K562 (cell line): ENCODE measurements around the gene B3GALNT1. TPM values are rescaled to one million over a fixed set of nuclear protein-coding genes. Genes with fewer than 3 reads are reported as not detected.

Experiments
- ATAC-seq: fragments of 200-7000 bp; cut with Tn5 transposase; 3 replicates; pipeline ENCODE4 v1.9.1; 2020; ENCODE audit warnings: moderate library complexity
- BruUV-seq: library from RNA; stranded (reverse); fragments of 400-500 nt; replicated peaks from 2 replicates; lab custom pipeline; 2021; lab: Mats Ljungman, UMichigan
- CTCF ChIA-PET: fragments of 300-600 bp; formaldehyde crosslinking; extraction: SDS; loops from one replicate; lab custom pipeline; 2021; ENCODE audit warnings: low intra/inter-chr PET ratio; lab: Yijun Ruan, JAX
- POLR2A ChIA-PET: fragments of 300-600, 350-650 bp; sonication (Branson Sonifier 250); formaldehyde crosslinking; extraction: SDS; loops from one replicate; lab custom pipeline; 2021; ENCODE audit warnings: antibody characterized with exemption, inconsistent platforms; lab: Yijun Ruan, JAX
- DNase-seq, 4 experiments: peaks; one replicate each; pipeline versions ENCODE4 v3.0.0 to v3.0.0-alpha.2; 2011 to 2018; ENCODE audit warnings: low spot score in 3 of 4, mixed read lengths in 3 of 4; ENCODE audit errors: extremely low read depth in 1 of 4
- FAIRE-seq: peaks from 2 replicates; lab custom pipeline; 2011; peaks lifted over from hg19 to GRCh38; lab: Jason Lieb, UNC
- H2AFZ ChIP-seq: 2 replicates; pipeline ENCODE4 v1.6.0; 2011; ENCODE audit warnings: low read depth, low read length, control low read depth, inconsistent platforms
- H3K27ac ChIP-seq: fragments of 200-600 bp; 3 replicates; pipeline ENCODE4 v1.8.0; 2011; ENCODE audit warnings: low read depth, mild to moderate bottlenecking, control low read depth, inconsistent platforms, low read length, moderate library complexity, mixed read lengths; ENCODE audit errors: extremely low read depth
- H3K27me3 ChIP-seq, 2 experiments: fragments of 300-600 bp in 1 of 2; 2 replicates in 1 of 2; 3 replicates in 1 of 2; pipeline versions ENCODE4 v1.6.0 to v1.8.0; 2011; ENCODE audit warnings: inconsistent platforms in 2 of 2, low read length in 2 of 2, mild to moderate bottlenecking in 1 of 2, mixed read lengths in 1 of 2, moderate library complexity in 1 of 2; ENCODE audit not compliant: control insufficient read depth in 2 of 2, insufficient read depth in 2 of 2
- H3K36me3 ChIP-seq: fragments of 300-600 bp; 3 replicates; pipeline ENCODE4 v1.8.0; 2011; ENCODE audit warnings: mild to moderate bottlenecking, low read length, inconsistent platforms; ENCODE audit not compliant: control insufficient read depth, insufficient read depth
- H3K4me1 ChIP-seq, 2 experiments: fragments of 200-600 bp in 1 of 2; replicated peaks in 1 of 2; 2 replicates in 1 of 2; 3 replicates in 1 of 2; pipeline versions ENCODE4 v1.5.1 to v1.8.0; 2011; ENCODE audit warnings: inconsistent platforms in 2 of 2, low read length in 2 of 2, mild to moderate bottlenecking in 1 of 2, mixed read lengths in 1 of 2, moderate library complexity in 1 of 2; ENCODE audit not compliant: control insufficient read depth in 2 of 2, insufficient read depth in 2 of 2
- H3K4me2 ChIP-seq: 2 replicates; pipeline ENCODE4 v1.6.1; 2011; ENCODE audit warnings: low read length, control low read depth, inconsistent platforms, mixed read lengths; ENCODE audit not compliant: insufficient read depth
- H3K4me3 ChIP-seq: fragments of 200-600 bp; sonication (generic), shearing (Covaris generic); 2 replicates; pipeline ENCODE4 v1.5.1; 2016; ENCODE audit warnings: control low read depth, inconsistent platforms
- H3K79me2 ChIP-seq: fragments of 200-600 bp; 3 replicates; pipeline ENCODE4 v1.8.0; 2011; ENCODE audit warnings: low read length, inconsistent platforms; ENCODE audit not compliant: control insufficient read depth, insufficient read depth
- H3K9ac ChIP-seq, 2 experiments: 2 replicates each; pipeline versions ENCODE4 v1.6.0 to v1.6.1; 2011; ENCODE audit warnings: low read depth in 2 of 2, low read length in 2 of 2, control low read depth in 1 of 2, inconsistent platforms in 1 of 2, mild to moderate bottlenecking in 1 of 2, mixed read lengths in 1 of 2; ENCODE audit not compliant: insufficient read depth in 1 of 2
- H3K9me1 ChIP-seq: one replicate; pipeline ENCODE4 v1.6.0; 2011; ENCODE audit warnings: inconsistent platforms, mild to moderate bottlenecking, low read length, moderate library complexity; ENCODE audit not compliant: control insufficient read depth, insufficient read depth
- H3K9me3 ChIP-seq: replicated peaks from 2 replicates; pipeline ENCODE4 v1.5.1; 2011; ENCODE audit warnings: low read depth, low read length, inconsistent platforms; ENCODE audit not compliant: control insufficient read depth, insufficient read depth
- H4K20me1 ChIP-seq: replicated peaks from 2 replicates; pipeline ENCODE4 v1.6.1; 2011; ENCODE audit warnings: low read length, inconsistent platforms, mixed read lengths; ENCODE audit not compliant: control insufficient read depth, insufficient read depth
- BCL6 ChIP-seq: fragments of 250-450 bp; sonication (Bioruptor Pico); IDR thresholded peaks from 2 replicates; pipeline ENCODE4 v1.4.0; 2020
- FUS ChIP-seq: fragments of 200-400 bp; formaldehyde crosslinking; optimal IDR thresholded peaks from 2 replicates; pipeline ENCODE3; 2017; ENCODE audit warnings: low read depth, low read length
- HES1 ChIP-seq: fragments of 450-650 bp; IDR thresholded peaks from 2 replicates; pipeline ENCODE4 v1.6.1; 2016; ENCODE audit warnings: low read depth, mild to moderate bottlenecking, moderate library complexity
- IRF9 ChIP-seq: fragments of 450-650 bp; IDR thresholded peaks from 2 replicates; pipeline ENCODE4 v1.6.1; 2016; ENCODE audit warnings: missing biosample characterization, missing genetic modification characterization
- MLLT1 ChIP-seq, 2 experiments: fragments of 450-650 bp; IDR thresholded peaks; 2 replicates each; pipeline ENCODE4 v1.6.1; 2016
- NFIC ChIP-seq: fragments of 450-650 bp; IDR thresholded peaks from 2 replicates; pipeline ENCODE4 v1.6.1; 2017; ENCODE audit warnings: mild to moderate bottlenecking, inconsistent platforms
- RBM34 ChIP-seq: fragments of 200-400 bp; formaldehyde crosslinking; IDR thresholded peaks from 2 replicates; pipeline ENCODE4 v1.6.1; 2018; ENCODE audit warnings: low read length, borderline replicate concordance; ENCODE audit not compliant: insufficient read depth
- ZNF584 ChIP-seq: fragments of 200-800 bp; sonication (Bioruptor generic); IDR thresholded peaks from 2 replicates; pipeline ENCODE4 v1.6.1; 2016; ENCODE audit warnings: low read depth, mild to moderate bottlenecking, missing genetic modification characterization, missing compliant biosample characterization
- WGBS: fragments of 100-300 bp; shearing (Covaris generic); methylation state at CpG from one replicate; pipeline ENCODE4 v1.1.6; 2016; ENCODE audit warnings: low coverage, mixed read lengths; ENCODE audit not compliant: insufficient coverage; ENCODE audit errors: missing lambda C conversion rate; 5-methylcytosine and 5-hydroxymethylcytosine counted together
- in situ Hi-C: fragments of 300-500 bp; cut with MboI; formaldehyde crosslinking; loops from 4 replicates; pipeline ENCODE4 v1.15.0; 2018; ENCODE audit warnings: inconsistent platforms, mixed read lengths
- intact Hi-C: fragments of 100-400 bp; cut with micrococcal nuclease; formaldehyde crosslinking; loops from 2 replicates; pipeline ENCODE4 v1.14.2; 2022
- polyA plus RNA-seq, 8 experiments: library from polyadenylated mRNA; depleted of rRNA in 4 of 8; stranded (reverse) in 5 of 8; unstranded in 3 of 8; fragments of >200 nt; fragmentation: Nextera tagmentation in 2 of 8; fragmentation: Illumina TruSeq in 1 of 8; extraction: Ambion mirVana in 2 of 8; extraction: Trizol in 1 of 8; gene quantifications; 2 replicates each; pipeline versions ENCODE4 v1.2.1 to v1.2.3, GENCODE V29; 2011 to 2014; ENCODE audit warnings: inconsistent platforms in 1 of 8, missing spikeins in 1 of 8
- total RNA-seq, 7 experiments: library from RNA; depleted of rRNA in 6 of 7; stranded (reverse); fragments of >200 nt in 6 of 7; fragmentation: Illumina TruSeq in 2 of 7; extraction: Trizol in 2 of 7; gene quantifications; 2 replicates each; pipeline versions ENCODE4 v1.2.1 to v1.2.3, GENCODE V29; 2011 to 2021; ENCODE audit warnings: low replicate concordance in 1 of 7
- TF ChIP-seq, protein P1 (sequence below), 2 experiments: fragments of 150-350 bp in 1 of 2; IDR thresholded peaks; 2 replicates each; pipeline ENCODE4 v1.6.1; 2012 to 2016; ENCODE audit warnings: low read depth in 2 of 2, low read length in 2 of 2, mild to moderate bottlenecking in 1 of 2, moderate library complexity in 1 of 2
- TF ChIP-seq, protein P2 (sequence below): conservative IDR thresholded peaks from 2 replicates; pipeline ENCODE4 v1.6.1; 2011; ENCODE audit warnings: low read depth, mild to moderate bottlenecking, low read length; ENCODE audit not compliant: control insufficient read depth

B3GALNT1 gene
- total and polyA plus RNA-seq, 9 of the 15 experiments (the other 6 are each of a cell fraction or from before 2014, with no cell fraction given), result 0.53 to 2.0 (median 1.2) TPM

DNA sequence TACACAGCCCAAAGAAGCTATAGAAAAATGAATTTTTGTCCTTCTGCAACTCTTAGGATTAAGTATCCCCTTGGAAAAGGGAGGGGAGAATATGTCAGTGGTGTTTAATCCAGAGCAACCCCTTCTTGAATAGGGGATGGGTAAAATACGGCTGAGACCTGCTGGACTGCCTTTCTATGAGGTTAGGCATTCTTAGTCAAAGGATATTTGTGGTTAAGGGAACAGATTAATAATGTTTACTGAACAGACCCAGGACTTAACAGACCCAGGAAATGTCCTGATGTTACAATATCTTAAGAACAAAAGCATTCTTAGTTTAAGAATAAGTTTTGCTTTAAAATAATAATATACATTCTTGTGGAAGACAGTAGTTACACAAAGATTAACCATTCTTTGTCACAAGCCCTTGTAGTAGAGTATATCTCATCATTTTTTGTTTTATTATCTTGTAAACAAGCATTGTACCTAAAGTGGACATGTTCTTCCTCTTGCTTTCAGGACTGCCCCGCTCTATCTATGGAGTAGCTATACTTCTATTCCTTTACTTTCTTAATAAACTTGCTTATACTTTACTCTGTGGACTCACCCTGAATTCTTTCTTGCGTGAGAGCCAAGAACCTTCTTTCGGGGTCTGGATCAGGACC, 43.8 kb upstream of the B3GALNT1 start (continued):
- TF ChIP-seq FUS, result no peak
- no peak for TF ChIP-seq BCL6 (CRISPR knock-in tag)

DNA sequence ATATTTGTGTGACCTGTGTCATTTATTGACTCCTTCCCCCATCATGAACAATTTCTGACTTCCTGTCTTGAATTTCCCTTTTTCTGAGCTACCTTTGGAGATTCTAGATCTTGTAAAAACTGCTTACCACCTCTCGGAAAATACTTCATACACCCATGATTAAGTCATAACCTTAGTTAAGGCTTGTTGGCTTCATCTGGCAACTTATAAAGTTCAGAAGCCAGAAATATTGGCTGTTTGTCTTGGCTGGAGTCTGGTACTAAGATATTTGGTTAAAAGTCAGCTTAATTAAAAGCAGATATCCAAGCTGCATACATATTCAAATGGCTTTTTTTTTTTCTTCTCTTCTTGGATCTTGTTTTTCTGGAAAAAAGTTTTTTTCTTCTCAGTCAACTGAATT, 37.3 kb upstream of the B3GALNT1 start:
- WGBS, result 0% methylated on average over 1 of the region's 1 CpG
- no peak overlapping the region for H3K9ac ChIP-seq
- TF ChIP-seq, protein P1, sequence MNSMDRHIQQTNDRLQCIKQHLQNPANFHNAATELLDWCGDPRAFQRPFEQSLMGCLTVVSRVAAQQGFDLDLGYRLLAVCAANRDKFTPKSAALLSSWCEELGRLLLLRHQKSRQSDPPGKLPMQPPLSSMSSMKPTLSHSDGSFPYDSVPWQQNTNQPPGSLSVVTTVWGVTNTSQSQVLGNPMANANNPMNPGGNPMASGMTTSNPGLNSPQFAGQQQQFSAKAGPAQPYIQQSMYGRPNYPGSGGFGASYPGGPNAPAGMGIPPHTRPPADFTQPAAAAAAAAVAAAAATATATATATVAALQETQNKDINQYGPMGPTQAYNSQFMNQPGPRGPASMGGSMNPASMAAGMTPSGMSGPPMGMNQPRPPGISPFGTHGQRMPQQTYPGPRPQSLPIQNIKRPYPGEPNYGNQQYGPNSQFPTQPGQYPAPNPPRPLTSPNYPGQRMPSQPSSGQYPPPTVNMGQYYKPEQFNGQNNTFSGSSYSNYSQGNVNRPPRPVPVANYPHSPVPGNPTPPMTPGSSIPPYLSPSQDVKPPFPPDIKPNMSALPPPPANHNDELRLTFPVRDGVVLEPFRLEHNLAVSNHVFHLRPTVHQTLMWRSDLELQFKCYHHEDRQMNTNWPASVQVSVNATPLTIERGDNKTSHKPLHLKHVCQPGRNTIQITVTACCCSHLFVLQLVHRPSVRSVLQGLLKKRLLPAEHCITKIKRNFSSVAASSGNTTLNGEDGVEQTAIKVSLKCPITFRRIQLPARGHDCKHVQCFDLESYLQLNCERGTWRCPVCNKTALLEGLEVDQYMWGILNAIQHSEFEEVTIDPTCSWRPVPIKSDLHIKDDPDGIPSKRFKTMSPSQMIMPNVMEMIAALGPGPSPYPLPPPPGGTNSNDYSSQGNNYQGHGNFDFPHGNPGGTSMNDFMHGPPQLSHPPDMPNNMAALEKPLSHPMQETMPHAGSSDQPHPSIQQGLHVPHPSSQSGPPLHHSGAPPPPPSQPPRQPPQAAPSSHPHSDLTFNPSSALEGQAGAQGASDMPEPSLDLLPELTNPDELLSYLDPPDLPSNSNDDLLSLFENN (IDR thresholded peaks at IDR 0.05; ENCODE audit: low read depth in 2 of 2, low read length in 2 of 2), result no peak
- TF ChIP-seq ZNF584 (CRISPR knock-in tag) (no peak), HES1 (no peak), MLLT1 (IDR thresholded peaks at IDR 0.05) (no peak), RBM34 (no peak), NFIC (no peak), IRF9 (no peak)
- TF ChIP-seq, protein P2, sequence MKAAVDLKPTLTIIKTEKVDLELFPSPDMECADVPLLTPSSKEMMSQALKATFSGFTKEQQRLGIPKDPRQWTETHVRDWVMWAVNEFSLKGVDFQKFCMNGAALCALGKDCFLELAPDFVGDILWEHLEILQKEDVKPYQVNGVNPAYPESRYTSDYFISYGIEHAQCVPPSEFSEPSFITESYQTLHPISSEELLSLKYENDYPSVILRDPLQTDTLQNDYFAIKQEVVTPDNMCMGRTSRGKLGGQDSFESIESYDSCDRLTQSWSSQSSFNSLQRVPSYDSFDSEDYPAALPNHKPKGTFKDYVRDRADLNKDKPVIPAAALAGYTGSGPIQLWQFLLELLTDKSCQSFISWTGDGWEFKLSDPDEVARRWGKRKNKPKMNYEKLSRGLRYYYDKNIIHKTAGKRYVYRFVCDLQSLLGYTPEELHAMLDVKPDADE, result no peak
- TF ChIP-seq, all 486 proteins: peak for 0
- no peak overlapping the region for H2AFZ ChIP-seq
- CTCF ChIA-PET, result no interaction called here
- intact Hi-C loops (no loop called here), in situ Hi-C loops (no loop called here)
- DNase-seq (no peak), ATAC-seq (no peak), FAIRE-seq (no peak)
- H3K9me3 ChIP-seq, result no peaks in the 10 kb centered on the region
- H3K36me3 ChIP-seq, result no peaks in the 10 kb centered on the region
- no peak overlapping the region for H3K4me3 ChIP-seq
- H3K27ac ChIP-seq, result no peak overlapping the region
- no peaks in the 10 kb centered on the region for H3K4me1 ChIP-seq
- no peaks in the 10 kb centered on the region for H3K9me1 ChIP-seq
- H3K4me2 ChIP-seq, result no peak overlapping the region
- H4K20me1 ChIP-seq, result no peaks in the 10 kb centered on the region
- H3K27me3 ChIP-seq, result no peaks in the 10 kb centered on the region
- BruUV-seq, result no TSS peak
- POLR2A ChIA-PET, result no interaction called here
- no peaks in the 10 kb centered on the region for H3K79me2 ChIP-seq
